Renal cortex interstitium (tissue), 11 donors: Measurements from ENCODE around the gene FITM2. TPM values are rescaled to one million over a fixed set of nuclear protein-coding genes. Genes with fewer than 3 reads are reported as not detected.
"Not testable (repeated sequence)": the region's sequence is repeated elsewhere in the genome, so short reads cannot be mapped to it uniquely, and the experiment has no call there.

Source experiments
- DNase-seq, 11 donors: peaks; one replicate each; pipeline ENCODE4 v3.0.0-alpha.2; 2013; ENCODE audit warnings: low read depth in 9 of 11, low spot score in 4 of 11; ENCODE audit errors: extremely low read depth in 1 of 11
- polyA plus RNA-seq, 3 donors: library from polyadenylated mRNA; unstranded; fragments of 120-200 nt; gene quantifications; one replicate each; pipeline ENCODE4 v1.2.1, GENCODE V29; 2013; ENCODE audit not compliant: insufficient read length in 3 of 3

Gene FITM2
- polyA plus RNA-seq, 3 donors: 7.4 to 8.6 (median 8.5) TPM

DNA sequence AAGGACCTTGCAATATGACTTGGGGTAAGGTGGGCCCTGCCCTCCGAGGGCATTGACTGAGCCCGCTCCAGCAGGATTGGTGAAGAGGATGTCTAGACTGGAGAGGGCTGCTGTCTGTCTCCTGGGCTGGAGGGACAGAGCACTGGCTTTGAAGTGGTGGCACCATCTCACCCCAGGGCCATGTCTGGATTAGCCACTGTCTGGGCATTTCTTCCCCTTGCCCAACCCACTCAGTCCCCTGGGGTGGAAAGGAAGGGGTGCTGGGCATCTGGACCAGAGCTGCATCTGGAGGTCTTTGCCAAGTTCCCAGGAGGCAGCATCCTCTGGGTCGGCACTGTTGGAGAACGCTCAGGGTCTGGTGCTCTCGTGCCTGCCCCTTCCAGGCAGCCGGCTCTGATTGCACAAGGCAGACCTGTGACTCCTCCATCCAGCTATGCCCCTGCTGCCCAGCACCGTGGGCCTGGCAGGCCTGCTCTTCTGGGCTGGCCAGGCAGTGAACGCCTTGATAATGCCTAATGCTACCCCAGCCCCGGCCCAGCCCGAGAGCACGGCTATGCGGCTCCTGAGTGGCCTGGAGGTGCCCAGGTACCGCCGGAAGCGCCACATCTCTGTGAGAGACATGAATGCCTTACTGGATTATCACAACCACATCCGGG lies 25.9 kb upstream of the FITM2 start, which contains the start of gene R3HDML:
Gene R3HDML, plus strand, starts transcription at position 319 of the 656 bp plus-strand sequence. Its CDS starts 115 bp downstream, at position 434.
- no peak for DNase-seq

DNA sequence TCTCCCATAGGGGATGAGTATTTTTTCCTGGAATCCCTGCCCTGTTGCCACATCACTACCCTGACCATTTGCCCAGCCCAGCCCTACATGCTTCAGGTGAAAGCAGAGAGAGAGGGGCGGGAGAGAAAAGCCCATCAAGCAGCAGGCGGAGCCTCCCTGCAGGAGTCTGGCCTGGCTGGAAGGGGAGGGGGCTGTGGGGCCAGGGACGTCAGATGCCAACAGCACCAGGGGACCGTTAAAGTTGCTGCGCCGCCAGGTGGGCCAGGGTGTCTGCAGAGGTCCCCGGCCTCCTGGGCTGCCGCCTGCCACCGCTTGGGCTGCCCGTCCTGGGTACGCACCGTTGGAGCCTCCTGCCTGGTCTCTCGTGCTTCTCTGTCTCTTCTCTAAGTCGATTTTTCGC lies 25.1 kb upstream of the FITM2 start:
- no peak for DNase-seq

DNA sequence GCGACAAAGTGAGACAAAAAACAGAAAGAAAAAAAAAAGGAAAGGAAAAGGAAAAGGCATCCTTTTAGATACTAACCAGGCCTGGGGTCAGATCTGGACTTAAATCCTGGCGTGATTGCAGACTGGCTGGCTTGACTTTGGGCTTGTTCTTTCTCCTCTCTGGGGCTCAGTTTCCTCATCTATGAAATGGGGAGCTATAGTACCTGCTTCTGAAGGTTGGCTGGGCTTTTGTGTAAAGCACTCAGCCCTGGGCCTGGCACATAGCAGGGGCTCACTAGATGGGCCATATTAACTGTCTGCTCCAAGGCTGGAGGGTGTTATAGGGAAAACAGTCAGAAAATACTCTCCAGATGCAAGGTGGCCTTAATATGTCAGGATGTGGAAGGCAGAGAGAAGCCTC lies 24.7 kb upstream of the FITM2 start:
- no peak for DNase-seq

DNA sequence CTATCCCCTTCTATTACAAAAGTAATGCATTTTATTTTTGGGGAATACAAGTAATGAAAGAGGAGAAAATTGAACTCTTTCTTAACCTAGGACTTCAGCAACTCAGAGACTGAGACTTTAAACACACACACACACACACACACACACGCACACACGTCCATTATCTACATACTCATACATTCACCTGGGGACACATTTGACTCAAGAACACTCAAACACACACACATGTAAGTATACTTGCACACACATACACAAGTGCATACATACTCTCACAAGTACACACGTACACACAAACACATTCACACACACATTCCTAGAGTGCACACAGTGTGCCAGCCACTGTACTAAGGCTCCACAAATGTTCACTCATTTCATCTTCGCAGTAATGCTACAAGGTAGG lies 23.7 kb upstream of the FITM2 start:
- no peak for DNase-seq

DNA sequence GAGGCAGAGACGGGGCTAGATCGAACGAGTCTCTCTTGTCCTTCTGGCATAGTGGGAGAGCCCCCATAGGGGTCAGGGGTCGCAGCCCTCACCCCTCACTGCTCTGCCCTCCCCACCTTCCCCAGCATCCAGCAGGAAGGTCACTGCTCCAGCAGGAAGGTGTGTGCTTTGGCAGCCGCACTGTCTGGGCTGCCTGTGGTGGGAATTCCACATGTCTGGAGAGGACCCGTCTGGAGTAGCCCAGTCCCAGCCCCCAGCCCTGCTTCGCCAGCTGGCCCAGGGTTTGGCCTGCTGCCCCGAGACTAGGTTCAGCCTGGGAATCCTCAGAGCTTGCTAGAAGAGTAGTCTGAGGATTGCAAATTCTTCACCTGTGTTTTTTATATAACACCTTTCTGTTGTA lies 23.3 kb upstream of the FITM2 start:
- no peak for DNase-seq

DNA sequence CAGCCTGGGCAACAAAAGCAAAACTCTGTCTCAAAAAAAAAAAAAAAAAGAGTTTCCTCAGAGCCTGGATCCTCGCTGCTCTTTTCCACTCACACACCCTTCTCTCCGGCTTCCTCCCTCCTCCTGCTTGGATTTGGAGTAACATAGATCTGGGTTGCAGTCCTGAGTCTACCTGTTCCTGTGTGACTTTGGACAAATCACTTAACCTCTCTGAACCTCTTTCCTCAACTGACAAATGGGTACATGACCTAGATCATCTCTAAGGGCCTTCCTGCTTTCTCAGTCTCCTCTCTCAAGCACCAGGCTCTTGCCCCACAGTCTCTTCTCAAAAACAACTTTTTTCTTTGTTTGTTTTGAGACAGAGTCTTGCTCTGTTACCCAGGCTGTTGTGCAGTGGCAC lies 20.2 kb upstream of the FITM2 start:
- DNase-seq: no peak

DNA sequence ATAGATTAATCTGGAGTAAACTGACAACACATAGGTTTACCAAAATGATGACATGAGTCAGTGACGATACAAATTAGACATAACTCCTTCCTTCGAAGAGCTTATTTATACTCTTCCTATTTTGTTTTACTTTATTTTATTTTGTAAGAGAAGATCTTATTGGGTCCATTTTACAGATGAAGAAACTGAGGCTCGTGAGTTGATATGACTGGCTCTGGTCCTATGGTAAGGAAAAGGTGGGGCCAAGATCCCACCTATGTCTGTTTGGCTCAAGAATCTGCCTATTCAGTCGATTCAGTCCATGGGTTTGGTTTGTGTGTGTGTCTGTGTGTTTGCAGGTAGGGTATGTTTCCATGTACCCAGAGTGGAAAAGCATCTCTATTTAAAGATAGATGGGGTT lies 17.4 kb upstream of the FITM2 start:
- no peak for DNase-seq

DNA sequence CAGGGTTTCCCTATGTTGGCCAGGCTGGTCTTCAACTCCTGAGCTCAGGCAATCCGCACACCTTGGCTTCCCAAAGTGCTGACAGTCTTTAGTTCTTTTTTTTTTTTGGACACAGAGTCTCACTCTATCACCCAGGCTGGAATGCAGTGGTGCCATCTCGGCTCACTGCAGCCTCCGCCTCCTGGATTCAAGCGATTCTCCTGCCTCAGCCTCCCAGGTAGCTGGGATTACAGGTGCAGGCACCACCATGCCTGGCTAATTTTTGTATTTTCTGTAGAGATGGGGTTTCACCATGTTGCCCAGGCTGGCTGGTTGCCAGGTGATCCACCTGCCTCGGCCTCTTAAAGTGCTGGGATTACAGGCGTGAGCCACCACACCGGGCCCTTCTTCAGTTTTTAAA lies 16.7 kb upstream of the FITM2 start:
- DNase-seq: not testable (repeated sequence)

DNA sequence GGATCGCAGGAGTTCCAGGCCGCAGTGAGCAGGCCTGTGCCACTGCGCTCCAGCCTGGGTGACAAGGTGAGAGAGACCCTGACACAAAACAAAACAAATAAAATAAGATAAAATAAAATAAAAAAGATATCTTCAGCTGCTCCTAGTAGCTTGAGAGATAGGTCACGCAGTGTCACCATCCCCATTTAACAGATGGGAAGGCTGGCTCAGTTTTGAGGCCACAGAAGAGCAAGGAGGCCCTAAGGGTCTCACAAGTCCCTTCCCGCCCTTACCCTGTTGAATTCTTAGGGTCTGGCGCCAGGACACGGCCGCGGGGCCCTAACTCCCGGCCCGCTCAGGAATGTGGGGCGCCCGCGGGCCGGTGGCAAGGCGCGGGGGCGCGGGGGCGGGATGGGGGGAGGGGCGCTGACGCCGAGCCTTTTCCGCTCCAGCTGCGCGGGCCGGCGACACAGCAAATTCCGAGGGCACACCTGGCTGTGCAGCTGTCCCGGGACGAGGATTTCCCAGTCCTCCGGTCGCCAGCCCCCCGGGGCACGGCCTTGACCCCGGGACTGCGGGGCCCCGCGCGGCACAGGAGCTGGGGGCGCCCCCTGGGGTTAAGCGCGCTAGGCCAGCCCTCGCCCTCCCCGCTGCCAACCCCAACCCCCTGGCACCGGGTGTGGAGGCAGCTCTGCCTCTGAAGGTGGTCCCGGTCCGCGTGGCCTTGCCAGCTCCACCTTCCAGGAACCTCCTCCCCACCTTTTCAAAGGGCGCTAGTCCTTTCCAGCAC lies 15.6 kb upstream of the FITM2 start:
- peak in 1 of 11 donors; percentile 23 for DNase-seq

DNA sequence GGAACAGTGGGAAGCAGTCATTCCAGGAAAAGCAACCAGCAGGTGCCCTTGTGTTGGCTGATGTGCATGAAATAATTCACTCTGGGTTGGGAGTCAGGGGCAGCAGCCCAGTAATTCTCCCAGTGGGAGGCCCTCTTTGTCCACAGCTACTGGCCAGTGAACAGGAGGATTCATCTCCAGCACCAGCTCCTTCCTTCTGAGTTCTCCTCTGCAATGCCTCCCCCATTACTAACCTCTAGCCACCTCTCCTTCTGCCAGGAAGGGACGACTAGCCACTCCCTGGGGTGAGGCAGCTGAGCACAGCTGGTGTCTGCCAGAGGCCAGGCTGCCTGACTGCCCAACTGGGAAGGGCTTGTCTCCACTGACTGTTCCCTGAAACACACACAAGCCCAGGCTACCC lies 13.3 kb upstream of the FITM2 start:
- no peak for DNase-seq

DNA sequence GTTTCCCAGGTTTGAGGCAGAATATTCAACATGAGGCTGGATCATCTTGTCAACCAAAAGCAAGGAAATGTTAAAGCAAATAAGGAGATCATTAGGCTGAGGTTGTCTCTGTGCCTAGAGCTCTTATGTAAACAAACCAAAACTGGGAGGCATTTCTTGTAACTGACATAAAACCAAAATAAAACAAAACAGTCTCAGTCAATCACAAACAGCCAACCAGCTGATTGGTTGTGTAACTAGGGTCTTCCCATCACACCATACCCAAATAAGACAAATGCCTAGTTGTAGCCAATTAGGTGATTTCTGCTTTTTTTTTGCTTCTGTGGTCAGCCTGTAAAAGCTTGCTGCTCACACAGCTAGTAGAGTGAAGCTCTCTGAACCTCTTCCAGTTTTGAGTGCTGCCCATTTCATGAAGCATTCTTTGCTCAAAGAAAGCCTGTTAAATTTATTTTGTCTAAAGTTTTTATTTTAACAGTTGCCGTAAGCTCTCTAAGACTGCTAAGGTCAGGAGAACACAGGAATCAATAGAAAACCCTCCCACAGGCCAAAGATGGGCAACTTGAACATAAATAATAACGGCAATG lies 8.9 kb upstream of the FITM2 start:
- DNase-seq: no peak

DNA sequence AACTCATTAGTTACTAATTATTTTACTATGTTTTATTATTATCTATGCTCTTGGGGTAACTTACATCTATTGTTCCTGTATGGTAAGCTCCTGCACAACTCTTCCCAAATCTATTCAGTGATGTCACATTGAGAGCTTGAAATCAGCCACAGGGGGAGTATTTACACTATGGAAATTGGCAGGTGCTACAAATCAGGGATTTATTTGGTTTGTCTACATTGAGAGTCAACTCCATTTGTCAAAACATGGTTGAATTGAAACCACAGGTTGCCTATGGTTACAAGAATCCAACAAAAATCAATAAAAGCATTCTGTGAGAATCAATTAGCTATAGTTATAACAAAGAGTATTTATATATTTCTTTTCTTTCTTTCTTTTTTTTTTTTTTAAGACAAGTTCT lies 3.9 kb upstream of the FITM2 start:
- no peak for DNase-seq

DNA sequence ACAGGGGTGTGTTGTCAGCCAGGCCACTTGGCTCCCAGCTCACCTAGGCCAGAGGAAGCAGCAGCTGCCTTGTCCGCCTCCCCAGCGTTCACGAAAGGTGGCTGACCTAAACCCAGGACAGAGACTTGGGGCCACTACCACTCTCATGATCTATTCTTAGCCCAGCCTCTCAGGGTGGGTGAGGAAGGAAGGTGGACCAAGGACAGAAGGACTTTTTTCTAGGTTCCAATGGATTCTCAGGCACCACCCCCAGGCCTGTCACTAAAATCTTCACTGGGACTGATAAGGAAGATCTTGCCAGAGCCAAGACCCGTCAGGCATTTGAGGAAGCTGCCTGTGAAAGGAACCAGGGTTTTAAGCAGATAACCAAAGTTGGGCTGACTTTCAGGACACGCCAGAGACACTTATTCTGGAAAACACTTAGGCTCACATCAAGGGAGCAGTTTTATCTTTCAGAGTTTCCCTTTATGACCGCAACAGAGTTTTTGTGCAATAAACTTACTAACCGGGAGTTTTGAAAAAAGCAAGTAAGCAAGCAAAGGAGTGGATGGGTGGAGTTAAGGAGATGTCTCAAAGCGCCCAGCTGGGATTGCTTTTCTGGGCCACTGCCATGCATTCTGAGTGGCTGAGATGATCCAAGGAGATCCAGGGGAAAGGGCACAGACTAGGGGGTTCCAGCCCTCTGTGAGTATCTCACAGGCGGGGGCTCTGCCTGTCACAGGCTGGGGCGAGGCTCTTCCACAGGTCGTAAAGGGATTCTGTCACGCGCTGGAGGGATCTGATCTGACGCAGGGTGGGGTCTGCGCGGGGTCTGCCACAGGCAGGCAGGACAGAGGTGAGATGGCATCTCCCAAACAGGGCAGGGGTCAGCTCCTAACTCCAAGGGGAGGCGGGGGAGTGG lies 989 bp downstream of the FITM2 start:
- no peak for DNase-seq

DNA sequence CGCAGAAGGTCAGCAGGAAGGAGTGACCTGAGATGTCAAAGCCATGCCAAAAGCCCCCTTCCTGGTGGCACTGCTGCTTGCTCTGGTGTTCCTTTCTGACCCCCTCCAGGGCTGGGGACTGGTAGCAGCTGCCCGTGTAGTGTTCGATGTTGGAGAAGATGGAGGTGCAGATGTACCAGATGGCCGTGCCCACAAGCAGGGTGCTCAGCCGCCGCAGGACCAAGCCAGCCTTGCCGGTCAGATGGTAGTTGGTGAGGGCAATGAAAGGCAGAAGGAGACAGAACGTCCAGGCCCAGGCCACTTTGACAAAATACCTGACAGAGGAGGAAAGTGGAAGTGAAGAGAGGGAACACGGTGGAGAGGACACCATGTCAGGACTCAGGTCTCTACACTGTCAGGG lies 4.1 kb downstream of the FITM2 start:
- DNase-seq: no peak

DNA sequence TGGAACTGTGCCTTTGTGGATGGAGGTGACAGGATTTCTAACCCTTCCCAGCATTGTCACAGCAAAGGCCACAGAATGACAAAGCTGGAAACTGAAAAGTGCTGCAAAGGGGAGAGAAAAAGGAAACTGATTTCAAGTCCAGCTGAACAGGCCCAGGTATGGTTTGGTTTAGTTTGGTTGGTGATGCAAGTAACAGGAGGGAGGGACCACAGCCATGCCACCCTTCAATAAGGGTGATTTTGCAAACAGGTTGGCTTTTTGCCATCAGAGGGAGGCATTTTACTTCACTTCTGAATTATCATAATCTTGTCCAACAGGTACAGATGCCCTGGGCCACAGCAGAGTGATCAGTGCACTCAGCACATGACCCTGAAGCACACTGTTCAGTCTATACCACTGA lies 6.6 kb downstream of the FITM2 start:
- no peak for DNase-seq

DNA sequence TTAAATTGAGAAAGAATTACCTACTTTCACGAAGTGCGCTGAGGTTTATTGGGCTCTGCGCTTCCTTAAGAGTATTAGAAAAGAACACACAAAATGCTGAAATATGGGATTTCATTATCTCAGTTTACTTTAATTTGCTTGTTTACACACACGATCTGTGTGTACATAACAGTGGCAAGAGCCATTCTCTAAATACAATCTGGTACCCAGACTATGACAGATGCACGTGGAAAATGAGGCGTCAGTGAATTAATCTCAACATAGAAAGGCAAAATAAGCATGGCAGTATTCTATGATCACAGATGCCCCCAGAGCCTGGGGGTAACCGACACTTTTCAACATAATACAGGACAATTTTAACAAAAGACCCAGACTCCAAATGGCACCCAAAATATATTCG lies 8.3 kb downstream of the FITM2 start:
- no peak for DNase-seq

DNA sequence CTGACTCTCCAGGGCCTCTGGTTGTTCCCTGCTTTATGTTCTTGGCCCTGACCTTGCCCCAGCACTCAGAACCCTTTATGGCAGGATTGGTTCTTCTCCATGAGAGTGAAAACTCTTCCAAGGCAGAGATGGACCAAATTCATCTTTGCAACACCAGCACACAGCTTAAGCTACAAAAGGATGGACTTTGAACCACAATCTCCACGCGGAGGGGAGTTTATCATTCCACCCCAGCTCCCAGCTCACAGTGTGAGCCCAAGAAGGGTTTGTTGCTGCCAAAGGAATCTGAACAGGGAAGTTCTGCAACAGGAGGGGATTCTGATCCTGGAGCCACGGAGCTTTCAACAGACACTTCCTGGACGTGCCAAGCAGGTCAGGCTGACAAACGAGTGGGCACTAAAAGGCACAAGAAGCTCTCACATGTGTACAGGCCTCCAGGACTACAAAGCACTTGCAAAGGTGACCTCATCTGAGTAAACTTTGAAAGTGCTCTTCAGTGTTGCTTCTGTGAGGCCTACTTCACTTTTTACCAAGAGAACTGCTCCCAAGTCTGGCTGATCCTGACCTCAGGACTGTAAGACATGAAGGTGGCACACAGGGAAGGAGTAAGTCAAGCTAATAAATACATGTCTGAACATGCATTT lies 8.9 kb downstream of the FITM2 start:
- DNase-seq: no peak

DNA sequence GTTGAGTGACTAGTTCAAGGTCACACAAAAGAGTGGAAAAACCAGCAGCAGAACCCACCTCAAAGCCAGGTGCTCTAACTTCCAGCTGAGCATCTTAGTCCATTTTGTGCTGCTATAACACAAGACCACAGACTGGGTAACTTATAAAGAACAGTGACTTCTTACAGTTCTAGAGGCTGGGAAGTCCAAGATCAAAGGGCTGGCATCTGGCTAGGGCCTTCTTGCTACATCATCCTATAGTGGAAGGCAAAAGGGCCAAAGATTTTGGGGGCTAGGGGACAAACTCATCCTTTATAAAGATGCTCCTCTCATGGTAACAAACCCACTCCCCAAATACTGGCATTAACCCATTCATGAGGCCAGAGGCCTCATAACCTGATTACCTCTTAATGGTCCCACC lies 9.7 kb downstream of the FITM2 start:
- DNase-seq: no peak

DNA sequence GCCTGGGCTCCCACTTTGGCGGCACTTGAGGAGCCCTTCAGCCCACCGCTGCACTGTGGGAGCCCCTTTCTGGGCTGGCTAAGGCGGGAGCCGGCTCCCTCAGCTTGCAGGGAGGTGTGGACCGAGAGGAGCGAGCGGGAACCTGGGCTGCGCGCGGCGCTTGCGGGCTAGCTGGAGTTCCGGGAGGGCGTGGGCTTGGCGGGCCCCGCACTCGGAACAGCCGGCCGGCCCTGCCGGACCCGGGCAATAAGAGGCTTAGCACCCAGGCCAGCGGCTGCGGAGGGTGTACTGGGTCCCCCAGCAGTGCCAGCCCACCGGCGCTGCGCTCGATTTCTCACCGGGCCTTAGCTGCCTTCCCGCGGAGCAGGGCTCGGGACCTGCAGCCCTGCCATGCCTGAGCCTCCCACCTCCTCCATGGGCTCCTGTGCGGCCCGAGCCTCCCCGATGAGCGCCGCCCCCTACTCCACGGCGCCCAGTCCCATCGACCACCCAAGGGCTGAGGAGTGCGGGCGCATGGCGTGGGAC lies 11.9 kb downstream of the FITM2 start:
- DNase-seq: not testable (repeated sequence)
